GM06990 (cell line): ENCODE results near the gene C19orf25.

ENCODE experiments used
- DNase-seq: peaks from one replicate; pipeline ENCODE4 v3.0.0-alpha.2; 2011; ENCODE audit not compliant: insufficient read length; ENCODE audit errors: extremely low read depth
- H3K27me3 ChIP-seq: replicated peaks from 2 replicates; pipeline ENCODE4 v1.6.0; 2011; ENCODE audit warnings: low read length; ENCODE audit not compliant: control insufficient read depth, insufficient read depth
- H3K36me3 ChIP-seq: 2 replicates; pipeline ENCODE4 v1.5.1; 2011; ENCODE audit warnings: low read length; ENCODE audit not compliant: control insufficient read depth, insufficient read depth
- H3K4me3 ChIP-seq: replicated peaks from 2 replicates; pipeline ENCODE4 v1.5.1; 2011; ENCODE audit warnings: low read depth, mild to moderate bottlenecking, control low read depth, low read length
- TF ChIP-seq, protein P1 (sequence below): IDR thresholded peaks from 2 replicates; pipeline ENCODE4 v1.5.1; 2011; ENCODE audit warnings: low read length, control low read depth, mild to moderate bottlenecking, inconsistent platforms; ENCODE audit not compliant: insufficient read depth, poor library complexity, severe bottlenecking

Gene C19orf25

DNA sequence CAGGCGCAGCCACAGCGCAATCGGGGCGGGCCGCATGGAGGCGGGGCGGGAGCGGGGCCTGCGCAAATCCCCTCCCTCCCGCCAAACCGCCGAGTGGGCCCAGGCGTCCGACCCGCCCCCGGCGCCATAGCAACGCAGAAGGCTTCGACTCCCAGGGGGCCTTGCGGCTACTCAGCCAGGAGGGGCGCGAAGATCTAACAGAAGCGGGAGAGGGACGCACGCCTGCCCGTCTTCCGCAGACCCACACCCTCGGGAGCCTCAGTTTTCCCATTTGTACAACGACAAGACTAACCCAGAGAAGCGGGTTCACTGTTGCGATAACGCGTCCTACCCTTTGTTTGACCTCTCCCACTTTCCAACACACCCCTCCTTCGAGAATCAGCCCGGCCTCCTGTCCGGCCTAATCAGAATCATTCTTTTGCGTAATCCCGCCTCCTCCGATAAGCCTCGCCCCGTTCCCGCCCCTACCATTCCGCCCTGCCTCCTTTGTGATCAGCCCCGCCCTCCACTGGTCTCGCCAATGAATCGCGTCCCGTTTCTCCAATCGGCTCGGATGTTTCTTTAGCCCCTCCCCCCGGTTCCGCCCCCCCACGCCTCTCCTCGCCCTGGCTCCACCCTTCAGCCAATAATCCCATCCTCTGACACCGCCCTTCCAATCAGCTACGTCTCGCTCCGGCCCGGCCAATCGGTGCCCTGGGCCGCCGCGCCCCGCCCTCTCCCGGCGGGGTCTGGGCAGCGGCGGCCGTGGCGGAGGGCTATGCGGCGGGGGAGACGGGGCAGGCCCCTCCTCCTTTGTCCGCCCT is 11.5 kb upstream of the C19orf25 start, which contains the start of gene PCSK4:
PCSK4 (minus strand) TSS at position 40 of the 803 bp plus-strand sequence; CDS start at position 36, 4 bp downstream.
- DNase-seq: peak; percentile 97
- H3K27me3 ChIP-seq: no peaks in the 10 kb centered on the region; the same call in 1 of the 2 replicates
- TF ChIP-seq, protein P1, sequence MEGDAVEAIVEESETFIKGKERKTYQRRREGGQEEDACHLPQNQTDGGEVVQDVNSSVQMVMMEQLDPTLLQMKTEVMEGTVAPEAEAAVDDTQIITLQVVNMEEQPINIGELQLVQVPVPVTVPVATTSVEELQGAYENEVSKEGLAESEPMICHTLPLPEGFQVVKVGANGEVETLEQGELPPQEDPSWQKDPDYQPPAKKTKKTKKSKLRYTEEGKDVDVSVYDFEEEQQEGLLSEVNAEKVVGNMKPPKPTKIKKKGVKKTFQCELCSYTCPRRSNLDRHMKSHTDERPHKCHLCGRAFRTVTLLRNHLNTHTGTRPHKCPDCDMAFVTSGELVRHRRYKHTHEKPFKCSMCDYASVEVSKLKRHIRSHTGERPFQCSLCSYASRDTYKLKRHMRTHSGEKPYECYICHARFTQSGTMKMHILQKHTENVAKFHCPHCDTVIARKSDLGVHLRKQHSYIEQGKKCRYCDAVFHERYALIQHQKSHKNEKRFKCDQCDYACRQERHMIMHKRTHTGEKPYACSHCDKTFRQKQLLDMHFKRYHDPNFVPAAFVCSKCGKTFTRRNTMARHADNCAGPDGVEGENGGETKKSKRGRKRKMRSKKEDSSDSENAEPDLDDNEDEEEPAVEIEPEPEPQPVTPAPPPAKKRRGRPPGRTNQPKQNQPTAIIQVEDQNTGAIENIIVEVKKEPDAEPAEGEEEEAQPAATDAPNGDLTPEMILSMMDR: no peak
- H3K4me3 ChIP-seq: peak within 1 kb of the TSS; percentile 60
- no peaks in the 10 kb centered on the region for H3K36me3 ChIP-seq

DNA sequence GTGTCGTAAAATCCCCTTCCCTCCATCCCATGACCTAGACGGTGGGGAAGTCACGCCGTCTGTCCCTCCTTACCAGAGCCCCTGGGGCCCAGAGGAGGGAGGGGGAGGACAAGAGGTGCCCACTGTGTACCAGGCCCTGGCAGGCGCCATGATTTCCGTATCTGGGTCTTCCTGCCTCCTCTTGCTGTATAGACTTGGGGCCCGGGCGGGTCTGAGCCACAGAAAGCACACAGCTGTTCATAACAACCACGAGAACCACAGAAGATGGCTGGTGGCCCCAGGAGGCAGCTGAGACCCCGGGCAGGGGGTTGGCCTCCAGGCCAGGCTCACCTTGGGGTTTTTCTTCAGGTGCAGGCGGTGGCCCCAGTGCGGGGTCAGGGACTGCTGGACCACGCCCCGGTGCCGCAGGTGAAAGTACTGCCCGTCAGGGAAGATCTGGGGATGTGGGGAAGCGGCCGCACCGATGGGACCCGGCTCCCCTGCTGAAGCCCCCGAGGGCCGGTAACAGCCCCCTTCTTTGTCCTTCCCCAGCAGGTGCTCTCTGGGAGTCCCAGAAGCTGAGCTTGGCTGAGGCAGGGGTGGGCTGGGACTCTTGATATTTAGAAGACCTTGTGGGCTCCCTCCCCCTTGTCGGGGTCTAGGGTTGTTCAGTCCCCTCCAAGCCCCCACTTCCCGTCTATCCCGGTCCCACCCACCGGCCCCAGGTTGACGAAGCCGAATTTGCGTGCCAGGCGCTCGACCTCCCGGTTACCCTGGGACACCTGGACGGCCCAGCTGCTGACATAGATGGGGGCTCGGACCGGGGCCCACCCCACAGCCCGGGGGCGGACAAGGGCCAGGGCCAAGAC is 10.7 kb upstream of the C19orf25 start:
- Histone ChIP-seq H3K4me3 (peak overlapping the region; percentile 60), H3K36me3 (no peaks in the 10 kb centered on the region), H3K27me3 (no peaks in the 10 kb centered on the region; the same call in 1 of the 2 replicates)
- DNase-seq: no peak
- TF ChIP-seq, protein P1: no peak

DNA sequence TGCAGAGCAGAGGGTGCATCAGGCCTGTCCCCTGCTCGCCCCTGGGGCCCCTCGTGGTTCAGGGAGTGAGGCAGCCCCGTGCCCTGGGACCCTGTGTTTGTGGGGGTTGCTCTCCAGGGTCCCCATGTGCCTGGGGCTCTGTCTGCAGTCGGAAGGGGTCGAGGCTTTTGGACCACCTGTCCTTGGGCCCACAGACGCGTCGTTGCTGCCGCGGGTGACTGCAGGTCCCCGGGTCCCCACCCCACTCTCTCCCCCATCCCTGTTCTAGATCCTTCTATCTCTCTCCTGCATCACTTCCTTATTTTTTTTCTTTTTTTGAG is 9.2 kb upstream of the C19orf25 start:
- no peak for DNase-seq
- H3K27me3 ChIP-seq: no peaks in the 10 kb centered on the region; the same call in 1 of the 2 replicates

DNA sequence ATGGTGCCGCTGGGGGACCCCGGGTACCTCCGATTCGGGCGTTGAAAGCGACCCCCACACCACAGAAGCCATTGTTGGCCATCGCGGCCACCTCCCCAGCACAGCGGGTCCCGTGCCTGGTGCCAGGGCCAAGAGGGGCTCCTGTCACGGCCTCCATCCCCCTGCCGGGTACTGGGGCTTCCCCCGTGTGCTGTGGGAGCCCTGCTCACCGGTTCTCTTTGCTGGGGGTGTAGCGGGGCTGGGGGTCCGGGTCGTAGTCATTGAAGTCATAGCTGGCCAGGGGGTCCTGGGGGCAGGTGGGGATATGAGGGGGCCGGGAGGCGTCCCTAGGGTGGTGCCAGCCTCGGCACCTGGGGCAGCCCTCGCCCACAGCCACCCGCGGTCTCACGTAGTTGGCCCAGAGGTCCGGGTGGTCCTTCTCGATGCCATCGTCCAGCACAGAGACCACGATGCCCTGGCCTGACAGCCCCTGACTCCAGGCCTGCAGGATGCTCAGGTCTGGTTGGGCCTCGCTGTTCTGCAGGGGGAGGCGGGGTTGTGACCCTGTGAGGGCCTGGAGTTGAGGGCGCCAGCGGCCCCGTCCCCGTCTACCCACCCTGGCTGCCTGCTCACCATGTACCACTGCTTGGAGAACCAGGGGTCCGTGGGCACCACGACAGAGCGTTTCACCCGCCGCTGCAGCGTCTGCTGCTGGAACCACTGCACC is 8.7 kb upstream of the C19orf25 start:
- H3K27me3 ChIP-seq: no peaks in the 10 kb centered on the region; the same call in 1 of the 2 replicates
- H3K4me3 ChIP-seq: no peak overlapping the region
- TF ChIP-seq, protein P1: no peak
- DNase-seq: no peak
- H3K36me3 ChIP-seq: no peaks in the 10 kb centered on the region

More for the DNA sequence above, 9.2 kb upstream of the C19orf25 start:
- no peaks in the 10 kb centered on the region for H3K36me3 ChIP-seq
- TF ChIP-seq, protein P1: no peak
- no peak overlapping the region for H3K4me3 ChIP-seq

DNA sequence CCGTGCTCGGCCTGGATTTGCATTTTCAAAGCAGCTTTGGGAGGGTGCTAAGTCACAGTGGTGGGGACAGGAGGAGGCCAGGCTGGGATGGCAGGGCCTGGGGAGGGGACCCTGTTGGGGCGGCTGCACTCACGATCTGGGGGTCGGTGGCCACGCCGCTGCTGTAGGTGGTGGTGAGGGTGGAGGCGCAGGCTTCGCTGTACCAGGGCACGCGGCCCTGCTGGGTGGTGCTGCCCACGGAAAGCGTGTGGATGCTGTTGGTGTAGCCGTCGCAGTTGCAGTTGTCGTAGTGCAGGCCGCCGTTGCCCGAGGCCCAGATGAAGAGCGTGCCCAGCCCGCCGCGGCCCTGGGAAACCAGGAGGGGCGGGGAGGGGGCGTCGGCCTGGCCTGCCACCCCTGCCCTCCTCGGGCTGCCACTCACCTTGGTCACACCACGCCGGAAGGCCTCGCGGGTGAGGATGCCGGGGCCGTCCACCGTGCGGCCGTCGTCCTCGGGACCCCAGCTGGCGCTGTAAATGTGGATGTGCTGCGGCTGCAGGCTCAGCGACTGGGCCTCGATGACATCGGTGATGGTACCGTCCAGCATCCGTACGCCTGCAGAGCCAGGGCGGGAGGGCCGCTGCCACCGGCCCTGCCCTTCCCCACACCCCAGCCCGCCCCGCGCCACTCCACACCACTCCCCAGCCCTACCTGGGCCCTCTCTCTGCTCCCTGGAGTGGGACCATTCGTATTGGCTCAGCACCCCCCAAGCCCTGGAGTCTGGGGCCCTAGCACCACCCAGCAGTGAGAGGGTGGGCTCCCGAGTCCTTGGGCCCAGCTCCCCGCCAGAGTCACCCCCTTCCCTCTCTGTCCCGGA is 7.9 kb upstream of the C19orf25 start:
- TF ChIP-seq, protein P1: no peak
- DNase-seq: no peak
- H3K4me3 ChIP-seq: no peak overlapping the region
- no peaks in the 10 kb centered on the region; the same call in 1 of the 2 replicates for H3K27me3 ChIP-seq
- H3K36me3 ChIP-seq: no peaks in the 10 kb centered on the region
